CD8-positive, alpha-beta memory T cell (primary cell): Measurements from ENCODE around the gene CDC14B. TPM values are rescaled to one million over a fixed set of nuclear protein-coding genes. Genes with fewer than 3 reads are reported as not detected.
"Not testable (repeated sequence)": the region's sequence is repeated elsewhere in the genome, so short reads cannot be mapped to it uniquely, and the experiment has no call there.

ENCODE experiments used
- CTCF ChIA-PET: fragments of 350-600 bp; sonication (Branson Sonifier 250); formaldehyde crosslinking; loops from one replicate; lab custom pipeline; 2021; ENCODE audit warnings: antibody characterized with exemption; lab: Charles Lee
- POLR2A ChIA-PET: fragments of 350-600 bp; sonication (Branson Sonifier 250); formaldehyde crosslinking; loops from one replicate; lab custom pipeline; 2021; ENCODE audit warnings: antibody characterized with exemption; lab: Charles Lee
- DNase-seq, 5 donors: peaks; one replicate each; pipeline versions ENCODE4 v3.0.0 to v3.0.0-alpha.2; 2020 to 2022; ENCODE audit warnings: mixed read lengths in 1 of 5
- H3K27ac ChIP-seq: one replicate; pipeline ENCODE4 v1.7.0; 2013; ENCODE audit warnings: low read depth, mild to moderate bottlenecking, low read length, moderate library complexity
- H3K27me3 ChIP-seq: 2 replicates; pipeline ENCODE4 v1.7.0; 2013; ENCODE audit warnings: low read length, mild to moderate bottlenecking; ENCODE audit not compliant: insufficient read depth, poor library complexity, severe bottlenecking
- H3K36me3 ChIP-seq: 2 replicates; pipeline ENCODE4 v1.7.0; 2013; ENCODE audit warnings: mild to moderate bottlenecking, low read length, moderate library complexity; ENCODE audit not compliant: insufficient read depth
- H3K4me1 ChIP-seq: 2 replicates; pipeline ENCODE4 v1.7.0; 2013; ENCODE audit warnings: mild to moderate bottlenecking, low read length, moderate library complexity; ENCODE audit not compliant: insufficient read depth
- H3K4me3 ChIP-seq: 2 replicates; pipeline ENCODE4 v1.7.0; 2013; ENCODE audit warnings: mild to moderate bottlenecking, low read length
- H3K9me3 ChIP-seq: 2 replicates; pipeline ENCODE4 v1.7.0; 2013; ENCODE audit warnings: mild to moderate bottlenecking, low read length
- H3K27ac Mint-ChIP-seq, 8 donors: one replicate each; pipeline ENCODE4 v1.8.0; 2020 to 2021; ENCODE audit warnings: mixed read lengths in 8 of 8, mild to moderate bottlenecking in 6 of 8, inconsistent platforms in 3 of 8, moderate library complexity in 3 of 8
- H3K27me3 Mint-ChIP-seq, 2 donors: one replicate each; pipeline ENCODE4 v1.8.0; 2020 to 2021; ENCODE audit warnings: mixed read lengths in 2 of 2, mild to moderate bottlenecking in 1 of 2, moderate library complexity in 1 of 2
- H3K36me3 Mint-ChIP-seq, 3 donors: one replicate each; pipeline ENCODE4 v1.8.0; 2020 to 2021; ENCODE audit warnings: mixed read lengths in 3 of 3, inconsistent platforms in 1 of 3, mild to moderate bottlenecking in 1 of 3
- H3K4me1 Mint-ChIP-seq, 3 donors: one replicate each; pipeline ENCODE4 v1.8.0; 2020 to 2021; ENCODE audit warnings: mixed read lengths in 3 of 3, inconsistent platforms in 1 of 3, mild to moderate bottlenecking in 1 of 3
- H3K4me3 Mint-ChIP-seq, 7 donors: one replicate each; pipeline ENCODE4 v1.8.0; 2020 to 2021; ENCODE audit warnings: mixed read lengths in 7 of 7, mild to moderate bottlenecking in 6 of 7, moderate library complexity in 4 of 7, inconsistent platforms in 2 of 7
- H3K9me3 Mint-ChIP-seq, 5 donors: one replicate each; pipeline ENCODE4 v1.8.0; 2020 to 2022; ENCODE audit warnings: mixed read lengths in 5 of 5, mild to moderate bottlenecking in 3 of 5, moderate library complexity in 2 of 5, inconsistent platforms in 1 of 5
- polyA plus RNA-seq: library from polyadenylated mRNA; unstranded; fragments of 300-500 nt; fragmentation: Illumina TruSeq; gene quantifications from one replicate; pipeline ENCODE4 v1.2.3, GENCODE V29; 2021
- total RNA-seq, 2 experiments: library from RNA; stranded (reverse); gene quantifications; one replicate each; pipeline ENCODE4 v1.2.3, GENCODE V29; 2021

The CDC14B gene
- total and polyA plus RNA-seq, 3 experiments from 2014 or later = 4.6 to 8.2 (median 6.3) TPM

DNA sequence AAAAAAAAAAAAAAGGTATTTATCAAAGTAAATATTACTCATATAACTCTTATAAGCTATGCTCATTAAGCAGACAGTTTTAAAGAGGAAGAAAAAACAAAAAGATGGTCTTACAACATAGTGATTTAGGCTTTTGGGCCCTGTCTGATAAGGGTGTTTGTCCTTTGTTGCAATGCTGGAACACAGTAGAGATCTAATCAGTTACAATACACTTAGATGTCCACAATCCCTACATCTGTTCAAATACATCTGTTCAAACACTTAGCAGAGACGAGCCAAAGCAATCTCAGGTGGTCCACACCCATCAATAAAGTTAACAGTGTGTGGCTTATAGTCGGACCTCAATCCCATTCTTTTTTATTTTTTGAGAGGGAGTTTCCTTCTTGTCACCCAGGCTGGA lies 24.5 kb upstream of the CDC14B start:
- Histone ChIP-seq H3K27ac (no peak overlapping the region), H3K4me3 (no peak overlapping the region), H3K36me3 (peaks cover 3% of the 10 kb centered on the region), H3K9me3 (no peaks in the 10 kb centered on the region), H3K4me1 (no peaks in the 10 kb centered on the region), H3K27me3 (no peaks in the 10 kb centered on the region)
- DNase-seq = no peak
- Mint-ChIP-seq H3K9me3 (no peaks in the 10 kb centered on the region), H3K27me3 (no peaks in the 10 kb centered on the region), H3K4me3 (no peak overlapping the region), H3K4me1 (no peaks in the 10 kb centered on the region), H3K27ac (peak overlapping the region in 1 of 8 donors; percentile 33), H3K36me3 (peaks cover 9 to 54% (median 15%) of the 10 kb centered on the region in 3 donors)
- ChIA-PET CTCF (interaction anchor here (0.7 kb wide), 1 partner anchor 498 kb away, joined by 3 read pairs; no protein-coding TSS in a partner anchor), POLR2A (no interaction called here)

- H3K27ac Mint-ChIP-seq = no peak overlapping the region
- H3K36me3 ChIP-seq = peaks cover 3% of the 10 kb centered on the region
- H3K4me1 ChIP-seq = no peaks in the 10 kb centered on the region
- no peaks in the 10 kb centered on the region for H3K9me3 Mint-ChIP-seq
- ChIA-PET CTCF (no interaction called here), POLR2A (no interaction called here)
- H3K4me3 ChIP-seq = no peak overlapping the region
- no peak overlapping the region for H3K4me3 Mint-ChIP-seq
- H3K9me3 ChIP-seq = no peaks in the 10 kb centered on the region
- peaks cover 3 to 5% of the 10 kb centered on the region in 2 donors for H3K27me3 Mint-ChIP-seq
- H3K4me1 Mint-ChIP-seq = no peaks in the 10 kb centered on the region
- no peaks in the 10 kb centered on the region for H3K27me3 ChIP-seq
- DNase-seq = no peak
- peaks cover 3 to 34% (median 9%) of the 10 kb centered on the region in 3 donors for H3K36me3 Mint-ChIP-seq
- no peak overlapping the region for H3K27ac ChIP-seq
These were observed 21.9 kb upstream of the CDC14B start for GRCh38 chr9:96641514-96641913.

DNA sequence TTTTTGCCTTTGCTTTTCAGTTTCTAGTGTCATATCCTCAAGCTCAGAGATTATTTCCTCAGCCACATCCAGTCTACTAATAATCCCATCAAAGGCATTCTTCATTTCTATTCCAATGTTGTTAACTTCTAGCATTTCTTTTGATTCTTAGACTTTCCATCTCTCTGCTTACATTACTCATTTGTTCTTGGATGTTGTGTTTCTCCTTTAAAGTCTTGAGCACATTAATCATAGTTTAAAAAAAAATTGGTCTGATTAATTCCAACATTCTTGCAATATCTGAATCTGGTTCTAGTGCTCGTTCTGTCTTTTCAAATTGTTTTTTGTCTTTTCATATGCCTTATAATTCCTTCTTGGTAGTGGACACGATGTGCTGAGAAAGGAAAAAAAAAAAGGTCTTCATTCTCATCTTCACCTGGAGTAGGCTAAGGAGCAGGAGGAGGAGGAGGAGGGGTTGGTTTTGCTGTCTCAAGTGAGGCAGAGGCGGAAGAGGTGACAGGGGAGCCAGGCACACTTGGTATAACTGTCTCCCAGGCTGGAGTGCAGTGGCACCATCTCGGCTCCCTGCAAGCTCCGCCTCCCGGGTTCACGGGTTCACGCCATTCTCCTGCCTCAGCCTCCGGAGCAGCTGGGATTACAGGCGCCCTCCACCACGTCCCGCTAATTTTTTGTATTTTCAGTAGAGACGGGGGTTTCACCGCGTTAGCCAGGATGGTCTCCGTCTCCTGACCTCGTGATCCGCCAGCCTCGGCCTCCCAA lies 19.1 kb upstream of the CDC14B start:
- Histone ChIP-seq H3K36me3 (peaks cover 3% of the 10 kb centered on the region), H3K27ac (no peak overlapping the region), H3K4me3 (no peak overlapping the region), H3K27me3 (no peaks in the 10 kb centered on the region), H3K9me3 (no peaks in the 10 kb centered on the region), H3K4me1 (no peaks in the 10 kb centered on the region)
- peaks cover 0 to 17% (median 0%) of the 10 kb centered on the region in 3 donors for H3K36me3 Mint-ChIP-seq
- ChIA-PET POLR2A (no interaction called here), CTCF (no interaction called here)
- peak overlapping the region in 1 of 7 donors; percentile 23 for H3K4me3 Mint-ChIP-seq
- no peaks in the 10 kb centered on the region for H3K4me1 Mint-ChIP-seq
- DNase-seq = no peak
- H3K27ac Mint-ChIP-seq = no peak overlapping the region
- H3K27me3 Mint-ChIP-seq = peaks cover 3 to 9% of the 10 kb centered on the region in 2 donors
- no peaks in the 10 kb centered on the region for H3K9me3 Mint-ChIP-seq

DNA sequence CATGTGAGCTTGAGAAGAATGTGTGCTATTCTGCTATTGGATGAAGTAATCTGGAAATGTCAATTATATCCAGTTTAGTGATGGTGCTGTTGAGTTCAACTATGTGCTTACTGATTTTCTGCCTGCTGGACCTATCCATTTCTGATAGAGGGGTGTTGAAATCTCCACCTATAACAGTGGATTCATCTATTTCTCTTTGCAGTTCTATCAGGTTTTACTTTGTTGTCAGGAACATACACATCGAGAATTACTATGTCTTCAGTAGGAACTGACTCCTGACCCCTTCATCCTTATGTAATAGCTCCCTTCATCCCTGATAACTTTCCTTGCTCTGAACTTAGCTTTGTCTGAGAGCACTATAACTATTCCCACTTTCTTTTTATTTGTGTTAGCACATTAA lies 16.7 kb upstream of the CDC14B start:
- H3K9me3 Mint-ChIP-seq = no peaks in the 10 kb centered on the region
- no peak overlapping the region for H3K27ac ChIP-seq
- H3K9me3 ChIP-seq = no peaks in the 10 kb centered on the region
- no peaks in the 10 kb centered on the region for H3K36me3 ChIP-seq
- no peak overlapping the region for H3K4me3 ChIP-seq
- no peaks in the 10 kb centered on the region for H3K4me1 ChIP-seq
- H3K4me3 Mint-ChIP-seq = no peak overlapping the region
- peaks cover 12 to 14% of the 10 kb centered on the region in 2 donors for H3K27me3 Mint-ChIP-seq
- H3K27ac Mint-ChIP-seq = no peak overlapping the region
- ChIA-PET CTCF (no interaction called here), POLR2A (no interaction called here)
- H3K4me1 Mint-ChIP-seq = no peaks in the 10 kb centered on the region
- no peak for DNase-seq
- H3K36me3 Mint-ChIP-seq = peaks cover 0 to 3% (median 0%) of the 10 kb centered on the region in 3 donors
- no peaks in the 10 kb centered on the region for H3K27me3 ChIP-seq

DNA sequence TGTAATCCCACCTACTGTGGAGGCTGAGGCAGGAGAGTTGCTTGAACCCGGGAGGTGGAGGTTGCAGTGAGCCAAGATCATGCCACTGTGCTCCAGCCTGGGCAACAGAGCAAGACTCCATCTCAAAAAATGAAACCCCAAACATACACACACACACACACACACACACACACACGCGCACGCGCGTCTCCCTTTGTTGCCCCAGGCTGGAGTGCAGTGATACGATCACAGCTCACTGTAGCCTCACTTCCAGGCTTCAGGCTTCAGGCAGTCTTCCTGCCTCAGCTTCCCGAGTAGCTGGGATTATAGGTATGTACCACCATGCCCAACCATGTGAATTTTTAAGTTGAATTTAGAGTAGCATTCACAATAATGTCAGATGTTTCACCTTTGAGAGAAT lies 13.9 kb upstream of the CDC14B start:
- DNase-seq, H3K36me3 Mint-ChIP-seq, H3K4me1 ChIP-seq, H3K27me3 ChIP-seq, H3K27ac Mint-ChIP-seq, H3K4me1 Mint-ChIP-seq, H3K27ac ChIP-seq, H3K36me3 ChIP-seq, CTCF ChIA-PET, H3K9me3 ChIP-seq, H3K4me3 ChIP-seq, H3K9me3 Mint-ChIP-seq, H3K4me3 Mint-ChIP-seq: not testable (repeated sequence)
- peaks cover 18 to 24% of the 10 kb centered on the region in 2 donors for H3K27me3 Mint-ChIP-seq
- POLR2A ChIA-PET = interaction anchor here (0.6 kb wide), 1 partner anchor 232 kb away, joined by 9 read pairs; no protein-coding TSS in a partner anchor

DNA sequence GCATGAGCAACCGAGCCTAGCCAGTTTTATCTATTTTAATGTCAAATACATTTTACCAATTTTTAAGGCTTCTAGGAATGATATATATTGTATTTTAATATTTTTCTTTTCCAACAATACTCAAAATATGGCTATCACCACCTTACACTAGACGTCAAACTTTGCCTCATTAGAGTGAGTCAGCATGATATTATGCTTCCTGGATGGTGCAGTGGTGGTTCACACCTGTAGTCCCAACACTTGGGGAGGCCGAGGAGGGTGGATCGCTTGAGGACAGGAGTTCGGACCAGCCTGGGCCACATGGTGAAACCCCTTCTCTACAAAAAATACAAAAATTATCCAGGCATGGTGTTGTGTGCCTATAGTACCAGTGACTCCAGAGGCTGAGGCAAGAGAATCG lies 7.3 kb upstream of the CDC14B start:
- Mint-ChIP-seq H3K9me3 (no peaks in the 10 kb centered on the region), H3K4me1 (no peaks in the 10 kb centered on the region), H3K27ac (no peak overlapping the region), H3K4me3 (no peak overlapping the region), H3K36me3 (no peaks in the 10 kb centered on the region), H3K27me3 (peaks cover 14 to 47% of the 10 kb centered on the region in 2 donors)
- CTCF ChIA-PET = interaction anchor here (1.1 kb wide), 1 partner anchor 10 kb away, joined by 3 read pairs; no protein-coding TSS in a partner anchor
- DNase-seq = no peak
- POLR2A ChIA-PET = no interaction called here
- H3K4me1 ChIP-seq = no peaks in the 10 kb centered on the region
- H3K4me3 ChIP-seq = no peak overlapping the region
- peaks cover 7% of the 10 kb centered on the region for H3K27me3 ChIP-seq
- H3K27ac ChIP-seq = no peak overlapping the region
- no peaks in the 10 kb centered on the region for H3K36me3 ChIP-seq
- H3K9me3 ChIP-seq = no peaks in the 10 kb centered on the region

- H3K9me3 Mint-ChIP-seq = no peaks in the 10 kb centered on the region
- peaks cover 21% of the 10 kb centered on the region for H3K27me3 ChIP-seq
- no peaks in the 10 kb centered on the region for H3K4me1 ChIP-seq
- H3K4me3 Mint-ChIP-seq = no peak overlapping the region
- DNase-seq = no peak
- no peaks in the 10 kb centered on the region for H3K9me3 ChIP-seq
- POLR2A ChIA-PET = no interaction called here
- no peak overlapping the region for H3K4me3 ChIP-seq
- CTCF ChIA-PET = interaction anchor here (0.9 to 1.1 kb wide), 2 partner anchors 9 to 12 kb away, joined by 3 to 4 read pairs; no protein-coding TSS in a partner anchor
- peaks cover 23 to 61% of the 10 kb centered on the region in 2 donors for H3K27me3 Mint-ChIP-seq
- H3K36me3 Mint-ChIP-seq = peaks cover 0 to 4% (median 0%) of the 10 kb centered on the region in 3 donors
- H3K4me1 Mint-ChIP-seq = peaks cover 2 to 13% (median 12%) of the 10 kb centered on the region in 3 donors
- H3K27ac Mint-ChIP-seq = peak overlapping the region in 1 of 8 donors; percentile 32
- H3K27ac ChIP-seq = no peak overlapping the region
- no peaks in the 10 kb centered on the region for H3K36me3 ChIP-seq
These were observed 2.0 kb upstream of the CDC14B start for GRCh38 chr9:96621618-96622017.

- POLR2A ChIA-PET = interaction anchor here (0.6 kb wide), 1 partner anchor 171 kb away, joined by 3 read pairs; the partner anchor contains the start of gene HABP4
- H3K36me3 Mint-ChIP-seq = peaks cover 0 to 4% (median 0%) of the 10 kb centered on the region in 3 donors
- H3K4me3 ChIP-seq = no peak overlapping the region
- H3K4me1 Mint-ChIP-seq = peaks cover 2 to 13% (median 12%) of the 10 kb centered on the region in 3 donors
- no peak overlapping the region for H3K27ac Mint-ChIP-seq
- no peak for DNase-seq
- H3K4me1 ChIP-seq = no peaks in the 10 kb centered on the region
- CTCF ChIA-PET = interaction anchor here (0.9 to 1.1 kb wide), 2 partner anchors 9 to 11 kb away, joined by 3 to 4 read pairs; no protein-coding TSS in a partner anchor
- peak overlapping the region in 4 of 7 donors; percentile 47 to 87 (median 72) for H3K4me3 Mint-ChIP-seq
- H3K27ac ChIP-seq = no peak overlapping the region
- no peaks in the 10 kb centered on the region for H3K9me3 Mint-ChIP-seq
- H3K27me3 ChIP-seq = peaks cover 21% of the 10 kb centered on the region
- peaks cover 25 to 59% of the 10 kb centered on the region in 2 donors for H3K27me3 Mint-ChIP-seq
- no peaks in the 10 kb centered on the region for H3K36me3 ChIP-seq
- no peaks in the 10 kb centered on the region for H3K9me3 ChIP-seq
These were observed 1.2 kb upstream of the CDC14B start for GRCh38 chr9:96620832-96621269.
